ENCODE results near the gene AKAP13. TPM values are rescaled to one million over a fixed set of nuclear protein-coding genes. Genes with fewer than 3 reads are reported as not detected.

Gene AKAP13
- total RNA-seq, 4 donors from 2014 or later = 105 to 167 (median 129) TPM

GRCh38 chr15:85689729-85690128, 309.3 kb downstream of the AKAP13 start:
- TF ChIP-seq POLR2A (IDR thresholded peaks at IDR 0.05) = no peak
- TF ChIP-seq, protein P1, sequence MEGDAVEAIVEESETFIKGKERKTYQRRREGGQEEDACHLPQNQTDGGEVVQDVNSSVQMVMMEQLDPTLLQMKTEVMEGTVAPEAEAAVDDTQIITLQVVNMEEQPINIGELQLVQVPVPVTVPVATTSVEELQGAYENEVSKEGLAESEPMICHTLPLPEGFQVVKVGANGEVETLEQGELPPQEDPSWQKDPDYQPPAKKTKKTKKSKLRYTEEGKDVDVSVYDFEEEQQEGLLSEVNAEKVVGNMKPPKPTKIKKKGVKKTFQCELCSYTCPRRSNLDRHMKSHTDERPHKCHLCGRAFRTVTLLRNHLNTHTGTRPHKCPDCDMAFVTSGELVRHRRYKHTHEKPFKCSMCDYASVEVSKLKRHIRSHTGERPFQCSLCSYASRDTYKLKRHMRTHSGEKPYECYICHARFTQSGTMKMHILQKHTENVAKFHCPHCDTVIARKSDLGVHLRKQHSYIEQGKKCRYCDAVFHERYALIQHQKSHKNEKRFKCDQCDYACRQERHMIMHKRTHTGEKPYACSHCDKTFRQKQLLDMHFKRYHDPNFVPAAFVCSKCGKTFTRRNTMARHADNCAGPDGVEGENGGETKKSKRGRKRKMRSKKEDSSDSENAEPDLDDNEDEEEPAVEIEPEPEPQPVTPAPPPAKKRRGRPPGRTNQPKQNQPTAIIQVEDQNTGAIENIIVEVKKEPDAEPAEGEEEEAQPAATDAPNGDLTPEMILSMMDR (IDR thresholded peaks at IDR 0.05) = no peak
- 24 to 27% methylated on average over 9 of the region's 9 CpGs for WGBS, 2 donors
- no peak overlapping the region for H3K4me3 ChIP-seq (ENCODE audit: low read depth, poor library complexity, severe bottlenecking)
- no peak for DNase-seq (ENCODE audit: low spot score in 2 of 2)
- intact Hi-C loops (cut with DNase I; ENCODE audit: low total_unique reads) = loop anchor here (5.0 kb wide), 1 partner anchor 627 kb away; no protein-coding TSS in a partner anchor

DNA sequence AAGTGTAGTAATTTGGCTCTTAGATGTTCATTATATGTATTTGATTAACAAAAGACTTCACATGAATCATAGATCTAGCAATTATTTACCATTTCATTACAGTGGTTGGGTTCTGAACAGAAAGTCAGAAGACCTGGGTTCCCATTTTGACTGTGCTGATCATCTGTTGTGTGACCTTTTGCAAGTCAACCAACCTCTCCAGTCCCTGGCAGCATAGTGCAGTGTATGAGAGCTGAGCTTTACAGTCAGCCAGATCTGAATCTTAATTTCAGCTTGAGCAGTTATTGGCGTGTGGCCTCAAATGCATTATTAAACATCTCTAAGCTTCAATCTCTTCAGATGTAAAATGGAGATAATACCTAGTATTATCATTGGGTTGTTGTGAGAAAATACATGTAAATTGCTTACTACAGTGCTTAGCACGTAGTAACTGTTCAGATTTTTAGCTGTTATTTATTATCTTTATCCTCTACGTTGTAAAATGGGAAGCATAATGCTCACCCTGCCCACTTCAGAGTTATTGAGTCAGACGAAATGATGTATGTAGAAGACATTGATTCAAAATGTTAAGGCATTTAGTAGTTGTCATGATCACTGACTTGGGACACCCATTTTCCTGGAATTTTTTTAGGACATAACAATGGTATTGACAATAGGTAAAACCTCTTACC, 310.3 kb downstream of the AKAP13 start:
- 81 to 85% methylated on average over 4 of the region's 4 CpGs for WGBS, 2 donors
- no peak for DNase-seq (ENCODE audit: low spot score in 2 of 2)
- intact Hi-C loops (cut with DNase I; ENCODE audit: low total_unique reads) = loop anchor here (5.0 kb wide), 1 partner anchor 628 kb away; no protein-coding TSS in a partner anchor
- no peak overlapping the region for H3K4me3 ChIP-seq (ENCODE audit: low read depth, poor library complexity, severe bottlenecking)
- TF ChIP-seq POLR2A (IDR thresholded peaks at IDR 0.05) = no peak
- TF ChIP-seq, protein P1 (IDR thresholded peaks at IDR 0.05) = no peak

DNA sequence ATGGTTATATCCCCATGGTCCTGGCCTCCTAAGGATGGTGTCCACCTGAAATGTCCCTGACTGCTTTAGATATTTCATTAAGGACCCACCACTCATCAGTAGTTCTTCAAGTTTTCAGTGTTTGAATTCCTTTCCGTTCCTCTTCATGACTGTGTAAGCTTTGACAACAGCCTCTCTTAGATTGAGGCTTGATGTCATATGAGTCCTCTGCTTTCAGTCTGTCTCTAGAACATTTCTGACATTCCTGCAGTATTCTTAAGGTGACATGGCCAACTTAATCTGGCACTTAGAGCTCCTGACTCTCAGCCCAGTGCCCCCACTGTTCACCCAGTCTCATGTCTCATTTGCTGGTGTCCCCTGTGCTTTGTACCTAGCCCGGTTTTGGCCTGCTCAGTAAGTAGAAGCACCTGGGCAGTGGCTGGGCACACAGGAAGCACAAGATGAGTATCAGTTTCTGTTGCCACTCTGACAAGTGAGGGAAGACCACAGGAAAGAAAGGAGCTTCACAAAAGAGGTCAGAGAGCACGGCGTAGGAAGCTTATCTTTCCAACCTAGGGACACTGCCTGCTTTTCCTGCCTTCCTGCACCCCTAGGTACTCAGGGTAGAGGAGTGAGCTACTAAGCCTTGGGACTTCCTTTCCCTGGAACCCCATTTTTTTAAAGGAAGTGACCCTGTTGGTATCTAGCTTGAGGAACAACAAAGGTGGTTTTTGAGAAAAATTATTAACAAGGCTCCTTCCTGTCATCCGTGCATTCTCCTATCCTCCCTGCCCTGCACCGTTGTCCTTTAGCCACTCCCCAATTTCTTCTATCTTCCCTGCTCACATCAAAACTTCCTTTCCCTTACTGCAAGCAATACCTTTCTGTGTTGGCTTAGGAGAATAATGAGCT, 311.2 kb downstream of the AKAP13 start:
- 77 to 82% methylated on average over 6 of the region's 6 CpGs for WGBS, 2 donors
- DNase-seq (ENCODE audit: low spot score in 2 of 2) = no peak
- TF ChIP-seq POLR2A (IDR thresholded peaks at IDR 0.05) = no peak
- TF ChIP-seq, protein P1 (IDR thresholded peaks at IDR 0.05) = no peak
- H3K4me3 ChIP-seq (ENCODE audit: low read depth, poor library complexity, severe bottlenecking) = no peak overlapping the region
- intact Hi-C loops (cut with DNase I; ENCODE audit: low total_unique reads) = loop anchor here (5.0 kb wide), 1 partner anchor 629 kb away; no protein-coding TSS in a partner anchor

GRCh38 chr15:85692321-85692720, 311.9 kb downstream of the AKAP13 start:
- WGBS, 2 donors = 91% methylated on average over 6 of the region's 6 CpGs
- TF ChIP-seq, protein P1 (IDR thresholded peaks at IDR 0.05) = no peak
- TF ChIP-seq POLR2A (IDR thresholded peaks at IDR 0.05) = no peak
- no peak overlapping the region for H3K4me3 ChIP-seq (ENCODE audit: low read depth, poor library complexity, severe bottlenecking)
- intact Hi-C loops (cut with DNase I; ENCODE audit: low total_unique reads) = loop anchor here (5.0 kb wide), 1 partner anchor 630 kb away; no protein-coding TSS in a partner anchor
- DNase-seq (ENCODE audit: low spot score in 2 of 2) = no peak

GRCh38 chr15:85692873-85693272, 312.5 kb downstream of the AKAP13 start:
- no peak overlapping the region for H3K4me3 ChIP-seq (ENCODE audit: low read depth, poor library complexity, severe bottlenecking)
- no peak for DNase-seq (ENCODE audit: low spot score in 2 of 2)
- WGBS, 2 donors = 64 to 68% methylated on average over 5 of the region's 5 CpGs

More at GRCh38 chr15:85692873-85693272, 312.5 kb downstream of the AKAP13 start:
- intact Hi-C loops (cut with DNase I; ENCODE audit: low total_unique reads) = loop anchor here (5.0 kb wide), 1 partner anchor 631 kb away; no protein-coding TSS in a partner anchor
- TF ChIP-seq POLR2A (IDR thresholded peaks at IDR 0.05) = no peak
- TF ChIP-seq, protein P1 (IDR thresholded peaks at IDR 0.05) = no peak
